ENCODE data around the gene PLEKHA3.
"Not testable (repeated sequence)": the region's sequence is repeated elsewhere in the genome, so short reads cannot be mapped to it uniquely, and the experiment has no call there.

The PLEKHA3 gene

DNA sequence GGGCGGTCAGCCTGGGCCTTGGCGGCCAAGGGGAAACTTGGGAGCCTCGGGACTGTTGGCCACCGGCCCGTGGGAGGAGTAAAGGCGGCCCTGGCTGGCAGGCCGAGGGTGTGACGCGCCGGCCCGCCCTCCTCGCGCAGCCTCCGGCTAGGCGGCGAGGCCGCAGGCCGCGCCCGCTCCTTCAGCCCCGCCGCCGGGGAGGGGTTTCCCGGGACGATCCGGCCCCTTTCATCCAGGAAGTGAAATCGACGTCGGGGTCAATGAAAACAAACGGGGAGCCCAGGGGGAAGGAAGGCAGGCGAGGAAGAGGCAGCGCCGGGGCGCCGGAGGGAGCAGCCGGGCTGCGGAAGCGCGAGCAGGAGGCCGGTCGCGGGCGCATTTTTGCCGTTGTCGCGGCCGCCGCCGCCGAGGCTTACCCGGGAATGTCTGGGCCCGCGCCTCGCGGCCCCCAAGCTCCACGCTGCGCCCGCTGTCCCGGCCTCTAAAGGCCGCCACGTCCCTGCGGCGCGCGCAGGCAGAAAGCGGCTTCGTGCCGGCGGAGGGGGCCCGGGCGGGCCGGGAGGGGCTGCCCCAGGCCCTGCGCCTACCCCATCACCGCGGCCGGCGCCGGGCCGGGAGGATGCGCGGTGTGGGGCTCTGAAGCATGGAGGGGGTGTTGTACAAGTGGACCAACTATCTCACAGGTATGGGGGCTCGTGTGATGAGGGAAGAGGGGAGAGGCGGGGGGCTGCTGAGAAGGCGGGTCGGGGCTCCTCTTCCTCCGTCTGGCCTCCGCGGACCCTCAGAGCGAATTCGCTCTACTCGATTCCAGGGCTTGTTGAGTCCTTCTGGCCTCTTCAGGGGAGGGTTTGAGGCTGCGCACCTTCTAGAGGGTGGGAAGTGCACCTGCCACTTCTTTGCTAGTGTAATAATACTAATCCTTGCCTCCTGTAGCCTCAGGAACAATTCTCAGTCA is at the start of gene PLEKHA3:
PLEKHA3 (plus strand) TSS at position 231 of the 955 bp plus-strand sequence; CDS start at position 644, 413 bp downstream.
- Mint-ChIP-seq H3K27me3 (no peaks in the 10 kb centered on the region), H3K27ac (peak within 1 kb of the TSS; percentile 97), H3K36me3 (ENCODE audit: low read depth) (peaks cover 7% of the 10 kb centered on the region), H3K4me1 (ENCODE audit: low read depth) (peaks cover 51% of the 10 kb centered on the region), H3K9me3 (no peaks in the 10 kb centered on the region), H3K4me3 (peak within 1 kb of the TSS; percentile 99)

DNA sequence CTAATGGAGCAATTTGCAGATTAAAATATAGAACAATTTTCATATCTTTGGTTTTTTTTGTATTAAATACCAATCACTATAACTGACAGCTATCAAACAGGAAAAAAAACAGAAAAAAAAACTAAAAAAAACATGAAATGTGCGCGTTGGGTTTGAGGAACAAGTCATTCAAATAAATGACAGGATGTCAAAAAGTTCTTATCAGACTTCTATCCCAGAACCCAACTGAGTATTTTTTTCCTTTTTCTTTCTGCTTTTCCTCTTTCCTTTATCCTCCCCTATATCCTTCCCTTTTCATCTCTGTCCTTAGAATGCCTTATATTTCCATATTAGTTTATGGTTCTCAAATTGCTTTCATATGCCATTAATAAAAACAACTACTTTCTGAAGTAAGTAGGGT is 43.6 kb upstream of the PLEKHA3 start:
- H3K27me3 Mint-ChIP-seq = no peaks in the 10 kb centered on the region
- H3K9me3 Mint-ChIP-seq = no peaks in the 10 kb centered on the region
- no peak overlapping the region for H3K27ac Mint-ChIP-seq
- peaks cover 78% of the 10 kb centered on the region for H3K36me3 Mint-ChIP-seq (ENCODE audit: low read depth)
- H3K4me1 Mint-ChIP-seq (ENCODE audit: low read depth) = no peaks in the 10 kb centered on the region
- no peak overlapping the region for H3K4me3 Mint-ChIP-seq

DNA sequence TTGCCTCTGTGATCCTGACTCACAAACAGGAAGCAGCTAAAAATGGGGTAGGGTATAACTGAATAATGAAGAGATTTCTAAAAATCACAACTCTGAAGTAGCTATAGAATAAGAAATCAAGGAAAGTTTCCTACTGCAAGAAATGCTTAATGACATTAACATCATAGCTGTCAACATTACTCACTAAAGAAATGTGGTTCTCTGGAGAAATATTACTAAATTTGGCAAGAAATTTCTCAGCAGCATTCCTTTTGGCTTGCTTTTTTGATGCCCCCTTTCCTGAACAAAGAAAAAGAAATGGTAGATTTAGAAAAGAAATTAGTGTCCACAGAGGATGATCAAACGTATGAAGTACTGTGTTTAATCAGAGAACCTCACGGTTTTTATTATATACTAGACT is 38.8 kb upstream of the PLEKHA3 start:
- Mint-ChIP-seq H3K27me3 (no peaks in the 10 kb centered on the region), H3K27ac (no peak overlapping the region), H3K4me3 (no peak overlapping the region), H3K9me3 (no peaks in the 10 kb centered on the region), H3K4me1 (ENCODE audit: low read depth) (no peaks in the 10 kb centered on the region), H3K36me3 (ENCODE audit: low read depth) (peaks cover 75% of the 10 kb centered on the region)

DNA sequence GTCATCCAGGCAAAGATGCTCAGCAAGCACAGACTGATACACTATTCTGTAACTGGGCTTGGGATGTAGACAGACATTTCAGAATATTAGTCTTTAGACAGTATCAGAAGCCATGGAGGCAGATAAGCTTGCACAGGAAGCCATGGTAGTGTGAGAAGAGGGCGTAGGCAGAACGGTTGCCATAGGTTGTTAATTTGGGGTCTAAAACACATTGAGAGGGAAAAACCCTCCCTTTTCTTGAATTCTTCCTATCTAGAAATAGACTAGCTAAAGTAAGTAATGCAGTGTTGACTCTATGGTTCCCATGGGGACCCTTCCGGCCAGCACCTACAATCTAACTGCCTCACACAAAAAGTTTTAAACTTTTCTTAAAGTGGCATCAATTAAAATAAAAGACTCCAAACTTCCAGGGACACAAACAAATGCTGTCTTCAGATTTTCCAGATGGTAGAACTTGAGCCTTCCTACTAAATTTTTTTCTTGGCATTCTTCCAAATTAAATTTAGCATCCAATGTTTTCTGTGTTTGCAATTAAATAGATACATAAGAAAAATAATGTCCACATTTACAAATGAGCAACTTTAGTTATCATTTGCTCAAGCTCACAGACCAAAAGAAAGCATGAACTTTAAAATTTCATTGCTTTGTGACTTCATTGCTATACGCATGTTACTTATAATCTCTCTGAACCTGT is 31.1 kb upstream of the PLEKHA3 start:
- Mint-ChIP-seq H3K4me3 (peak overlapping the region; percentile 86), H3K4me1 (ENCODE audit: low read depth) (peaks cover 34% of the 10 kb centered on the region), H3K36me3 (ENCODE audit: low read depth) (peaks cover 38% of the 10 kb centered on the region), H3K27me3 (no peaks in the 10 kb centered on the region), H3K27ac (peak overlapping the region; percentile 10), H3K9me3 (no peaks in the 10 kb centered on the region)

DNA sequence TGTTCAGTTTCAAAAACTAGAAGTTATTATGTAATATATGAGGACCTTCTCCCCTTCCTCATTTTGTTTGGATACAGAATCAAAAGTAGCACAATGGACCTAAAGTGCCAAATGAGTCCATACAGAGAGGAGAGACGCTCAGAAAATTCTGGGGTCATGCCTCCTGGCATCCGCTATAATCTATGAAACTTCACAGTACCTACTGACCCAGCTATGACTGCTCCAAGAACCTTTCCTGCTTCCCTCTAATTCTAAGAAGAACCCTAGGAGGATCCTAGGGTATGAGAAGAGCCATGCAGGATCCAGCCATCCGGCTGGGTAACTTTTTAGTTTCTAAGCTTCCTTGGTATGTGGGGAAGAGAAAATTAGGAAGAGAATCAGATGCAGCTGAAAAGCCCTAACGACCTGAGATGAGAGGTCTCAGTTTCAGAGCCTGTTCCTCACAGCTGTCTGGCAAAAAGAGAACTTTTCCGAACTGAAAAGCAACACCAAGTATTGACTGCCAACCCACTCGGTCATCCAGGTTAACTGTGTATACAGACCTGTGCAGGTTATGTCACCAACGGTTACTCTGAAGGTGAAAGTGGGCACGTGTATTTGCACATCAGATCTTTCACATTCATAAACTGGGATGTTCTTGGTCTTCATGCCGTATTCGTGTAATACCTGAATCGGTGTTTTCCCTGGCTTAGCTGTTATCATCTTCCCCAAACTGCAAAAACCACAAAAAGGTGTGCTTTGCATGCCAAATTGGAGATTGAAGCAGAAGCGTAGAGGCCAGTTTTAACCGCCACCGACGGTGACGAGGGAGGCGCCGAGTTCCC is 30.3 kb upstream of the PLEKHA3 start:
- Mint-ChIP-seq H3K27ac (peak overlapping the region; percentile 89), H3K9me3 (no peaks in the 10 kb centered on the region), H3K36me3 (ENCODE audit: low read depth) (peaks cover 30% of the 10 kb centered on the region), H3K27me3 (no peaks in the 10 kb centered on the region), H3K4me1 (ENCODE audit: low read depth) (peaks cover 34% of the 10 kb centered on the region), H3K4me3 (peak overlapping the region; percentile 86)

DNA sequence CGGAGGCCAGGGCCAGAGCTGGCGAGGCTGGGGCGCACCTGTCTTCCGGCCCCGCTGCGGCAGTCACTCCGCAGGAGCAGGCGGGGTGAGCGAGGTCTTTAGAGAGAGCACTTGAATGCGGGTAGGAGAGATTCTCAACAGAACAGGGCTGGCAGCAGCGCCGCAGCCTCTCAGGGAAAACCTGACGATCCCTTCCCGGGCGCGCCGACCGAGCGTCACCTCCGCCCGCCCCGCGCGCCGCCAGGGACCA is 29.8 kb upstream of the PLEKHA3 start:
- Mint-ChIP-seq H3K4me1 (ENCODE audit: low read depth) (peaks cover 34% of the 10 kb centered on the region), H3K27ac (peak overlapping the region; percentile 89), H3K36me3 (ENCODE audit: low read depth) (peaks cover 25% of the 10 kb centered on the region), H3K4me3 (peak overlapping the region; percentile 86), H3K9me3 (no peaks in the 10 kb centered on the region), H3K27me3 (no peaks in the 10 kb centered on the region)

DNA sequence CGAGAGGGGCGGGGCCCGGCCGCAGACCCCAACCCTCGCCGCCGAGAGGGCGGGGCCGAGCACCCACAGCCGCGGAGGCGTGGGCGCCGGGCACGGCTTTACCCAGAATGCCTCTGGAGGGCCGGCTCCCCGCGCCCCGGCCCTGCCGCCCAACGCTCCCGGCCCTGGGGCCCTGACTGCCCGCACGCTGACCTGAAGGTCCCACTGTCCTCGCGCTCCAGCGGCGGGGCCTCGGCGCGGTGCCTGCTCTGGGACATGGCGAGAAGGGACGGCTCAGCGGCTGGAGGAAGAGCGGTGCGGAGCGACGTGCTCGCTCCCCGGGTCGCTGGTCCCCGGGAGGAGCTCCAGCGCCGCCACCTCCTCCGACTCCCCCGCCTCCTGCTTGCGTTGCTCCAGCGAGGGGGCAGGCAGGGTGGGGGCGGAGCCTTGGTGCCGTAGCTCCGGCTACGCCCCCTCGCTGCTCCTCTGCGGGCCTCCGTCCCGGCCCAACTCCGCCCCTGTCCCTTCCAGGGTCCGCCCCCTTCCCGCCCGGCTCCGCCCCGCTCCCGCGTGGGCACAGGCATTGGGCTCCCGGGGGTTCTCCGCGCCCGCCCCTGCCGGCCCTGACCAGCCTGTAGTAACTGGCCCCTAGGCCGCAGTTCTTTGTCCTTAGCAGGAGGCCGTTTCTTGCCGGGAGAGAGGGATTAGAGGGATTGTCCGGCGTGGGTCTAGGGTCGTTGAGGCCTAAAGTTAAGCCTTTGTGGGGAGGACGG is 29.3 kb upstream of the PLEKHA3 start, which contains the start of the genes PJVK and PRKRA:
PJVK (plus strand) TSS at position 605 of the 752 bp plus-strand sequence. CDS start 2,032 bp downstream, outside the sequence.
PRKRA (minus strand) TSS at position 402 of the 752 bp plus-strand sequence; CDS start at position 257, 145 bp downstream.
- Mint-ChIP-seq H3K27ac (peak within 1 kb of the TSS; percentile 99), H3K4me3 (peak within 1 kb of the TSS; percentile 94), H3K36me3 (ENCODE audit: low read depth) (peaks cover 23% of the 10 kb centered on the region), H3K9me3 (no peaks in the 10 kb centered on the region), H3K27me3 (no peaks in the 10 kb centered on the region), H3K4me1 (ENCODE audit: low read depth) (peaks cover 34% of the 10 kb centered on the region)

DNA sequence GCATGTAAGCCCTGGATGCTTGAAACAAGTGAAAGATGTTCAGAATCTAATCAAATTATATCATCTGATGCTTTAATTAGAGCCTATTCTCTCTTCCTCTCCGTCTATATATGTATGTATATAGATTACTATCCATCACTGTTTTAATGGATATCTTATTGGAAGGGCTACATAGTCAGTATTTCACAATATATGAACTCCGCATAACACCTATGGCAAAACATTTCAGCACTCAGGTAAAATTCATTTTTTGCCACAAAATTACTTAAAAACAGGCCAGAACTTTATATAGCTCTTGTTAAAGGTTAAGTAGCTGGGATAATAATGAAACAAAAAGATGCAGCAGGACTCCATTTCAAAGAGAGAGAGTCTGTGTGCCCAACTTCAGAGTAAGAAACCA is 27.9 kb upstream of the PLEKHA3 start:
- Mint-ChIP-seq H3K36me3 (ENCODE audit: low read depth) (peaks cover 13% of the 10 kb centered on the region), H3K9me3 (no peaks in the 10 kb centered on the region), H3K27ac (no peak overlapping the region), H3K4me1 (ENCODE audit: low read depth) (peaks cover 34% of the 10 kb centered on the region), H3K4me3 (peak overlapping the region; percentile 94), H3K27me3 (no peaks in the 10 kb centered on the region)

DNA sequence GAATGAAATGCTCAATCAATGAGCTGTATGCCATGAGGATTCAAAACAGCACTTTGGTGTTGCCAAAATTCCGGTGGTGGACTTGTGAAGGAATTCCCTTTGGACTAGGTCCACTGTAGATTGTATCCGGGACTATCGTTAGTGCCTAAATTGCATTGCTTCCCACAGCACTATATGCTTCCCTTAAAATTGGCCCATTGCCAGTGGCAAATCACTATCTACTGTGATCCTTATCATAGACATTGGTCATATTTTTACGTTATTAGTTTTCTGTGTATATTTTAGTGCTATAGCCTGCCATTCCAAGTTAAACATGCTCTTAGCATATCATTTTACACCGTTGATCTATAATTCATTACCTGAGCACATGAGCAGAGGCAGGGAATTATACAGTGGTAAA is 27.4 kb upstream of the PLEKHA3 start:
- H3K27me3 Mint-ChIP-seq = no peaks in the 10 kb centered on the region
- no peaks in the 10 kb centered on the region for H3K9me3 Mint-ChIP-seq
- no peak overlapping the region for H3K27ac Mint-ChIP-seq
- H3K36me3 Mint-ChIP-seq (ENCODE audit: low read depth) = peaks cover 9% of the 10 kb centered on the region
- H3K4me1 Mint-ChIP-seq (ENCODE audit: low read depth) = peaks cover 33% of the 10 kb centered on the region
- no peak overlapping the region for H3K4me3 Mint-ChIP-seq

DNA sequence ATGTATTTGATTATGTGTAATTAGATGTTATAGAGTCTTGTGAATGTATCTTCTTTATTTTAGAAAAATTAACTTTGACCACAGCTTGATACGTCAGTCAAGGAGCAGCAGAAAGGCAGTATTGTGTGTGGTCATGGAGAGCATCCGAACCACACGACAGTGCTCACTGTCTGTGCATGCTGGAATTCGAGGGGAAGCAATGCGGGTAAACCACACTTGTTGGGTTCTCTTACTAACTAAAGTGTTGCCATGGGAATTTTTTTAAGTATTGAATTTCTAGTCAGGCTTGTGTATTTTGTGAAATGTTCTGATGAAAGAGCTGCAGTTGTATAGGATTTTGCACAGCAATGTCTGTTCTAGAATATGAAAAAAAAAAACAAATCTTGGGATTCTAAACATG is 24.3 kb upstream of the PLEKHA3 start:
- no peak overlapping the region for H3K4me3 Mint-ChIP-seq
- no peak overlapping the region for H3K27ac Mint-ChIP-seq
- H3K27me3 Mint-ChIP-seq = no peaks in the 10 kb centered on the region

DNA sequence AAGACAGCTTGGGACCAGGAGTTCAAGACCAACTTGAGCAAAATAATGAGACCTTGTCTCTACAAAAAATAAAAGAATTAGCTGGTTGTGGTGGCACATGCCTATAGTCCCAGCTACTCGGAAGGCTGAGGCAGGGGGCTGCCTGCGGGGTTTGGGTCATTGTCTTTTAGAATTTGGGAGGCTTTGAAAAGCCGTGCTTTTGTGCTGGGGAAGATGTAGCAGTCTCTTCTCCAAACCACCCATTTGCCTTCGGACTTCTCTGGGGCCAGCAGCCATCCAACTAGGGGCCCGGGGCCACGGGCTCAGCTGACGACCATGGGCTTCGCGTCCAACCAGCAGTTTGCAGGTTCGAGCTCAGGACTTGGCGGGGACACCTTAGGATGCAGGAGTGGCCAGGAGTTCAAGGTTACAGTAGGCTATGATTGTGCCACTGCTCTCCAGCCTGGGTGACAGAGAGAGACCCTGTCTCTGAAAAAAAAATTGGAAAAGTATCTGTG is 22.8 kb upstream of the PLEKHA3 start:
- H3K27ac Mint-ChIP-seq = no peak overlapping the region
- H3K9me3 Mint-ChIP-seq = no peaks in the 10 kb centered on the region
- no peaks in the 10 kb centered on the region for H3K27me3 Mint-ChIP-seq
- no peak overlapping the region for H3K4me3 Mint-ChIP-seq
- H3K4me1 Mint-ChIP-seq (ENCODE audit: low read depth) = peaks cover 1% of the 10 kb centered on the region
- H3K36me3 Mint-ChIP-seq (ENCODE audit: low read depth) = no peaks in the 10 kb centered on the region

More for the DNA sequence above, 24.3 kb upstream of the PLEKHA3 start:
- Mint-ChIP-seq H3K4me1 (ENCODE audit: low read depth) (peaks cover 8% of the 10 kb centered on the region), H3K36me3 (ENCODE audit: low read depth) (no peaks in the 10 kb centered on the region), H3K9me3 (no peaks in the 10 kb centered on the region)

DNA sequence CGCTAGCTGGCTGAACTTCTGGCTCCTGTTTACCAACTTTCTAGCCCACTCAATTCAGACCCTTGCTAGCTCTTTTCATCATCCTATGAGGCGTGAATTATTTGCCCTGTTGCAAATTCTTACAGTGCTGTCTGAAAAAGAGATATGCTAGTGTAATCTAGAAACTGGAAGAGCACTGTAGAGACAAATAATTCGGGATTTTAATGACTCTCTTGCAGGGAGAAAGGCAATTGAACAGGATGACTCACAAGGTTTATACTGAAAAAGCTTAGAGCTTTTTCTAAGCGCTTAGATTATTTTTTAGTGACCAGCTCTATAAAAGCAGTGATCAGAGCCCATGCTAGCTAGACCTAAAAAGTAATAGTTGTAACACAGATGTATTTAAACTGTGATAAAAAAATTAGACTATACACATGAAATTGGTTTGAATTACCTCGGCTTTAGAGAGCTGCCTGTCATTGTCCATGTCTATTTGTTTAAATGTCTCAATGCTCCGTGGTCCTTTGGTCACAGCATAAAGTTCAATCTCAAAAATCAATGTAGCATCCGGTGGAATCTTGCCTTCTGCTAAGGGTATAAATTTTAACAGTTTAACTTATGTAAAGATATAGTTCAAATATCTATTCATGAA is 10.9 kb upstream of the PLEKHA3 start:
- H3K36me3 Mint-ChIP-seq (ENCODE audit: low read depth) = peaks cover 11% of the 10 kb centered on the region
- H3K27me3 Mint-ChIP-seq = no peaks in the 10 kb centered on the region
- no peaks in the 10 kb centered on the region for H3K9me3 Mint-ChIP-seq
- H3K4me3 Mint-ChIP-seq = no peak overlapping the region
- H3K27ac Mint-ChIP-seq = no peak overlapping the region
- H3K4me1 Mint-ChIP-seq (ENCODE audit: low read depth) = no peaks in the 10 kb centered on the region

DNA sequence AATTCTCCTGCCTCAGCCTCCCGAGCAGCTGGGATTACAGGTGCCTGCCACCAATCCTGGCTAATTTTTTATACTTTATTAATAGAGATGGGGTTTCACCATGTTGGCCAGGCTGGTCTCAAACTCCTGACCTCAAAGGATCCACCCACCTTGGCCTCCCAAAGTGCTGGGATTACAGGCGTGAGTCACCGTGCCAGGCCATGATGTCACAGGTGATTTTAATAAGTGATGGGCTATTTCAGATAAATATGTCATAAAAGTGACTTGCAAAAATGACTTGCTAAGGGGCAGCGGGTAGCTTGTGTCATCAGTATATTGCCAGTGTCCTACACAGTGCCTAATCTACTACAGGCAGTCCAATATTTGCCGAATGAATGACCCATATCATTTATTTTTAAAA is 8.9 kb upstream of the PLEKHA3 start:
- not testable (repeated sequence) for H3K9me3 Mint-ChIP-seq; H3K4me3 Mint-ChIP-seq; H3K27me3 Mint-ChIP-seq; H3K27ac Mint-ChIP-seq; H3K4me1 Mint-ChIP-seq (ENCODE audit: low read depth); H3K36me3 Mint-ChIP-seq (ENCODE audit: low read depth)

DNA sequence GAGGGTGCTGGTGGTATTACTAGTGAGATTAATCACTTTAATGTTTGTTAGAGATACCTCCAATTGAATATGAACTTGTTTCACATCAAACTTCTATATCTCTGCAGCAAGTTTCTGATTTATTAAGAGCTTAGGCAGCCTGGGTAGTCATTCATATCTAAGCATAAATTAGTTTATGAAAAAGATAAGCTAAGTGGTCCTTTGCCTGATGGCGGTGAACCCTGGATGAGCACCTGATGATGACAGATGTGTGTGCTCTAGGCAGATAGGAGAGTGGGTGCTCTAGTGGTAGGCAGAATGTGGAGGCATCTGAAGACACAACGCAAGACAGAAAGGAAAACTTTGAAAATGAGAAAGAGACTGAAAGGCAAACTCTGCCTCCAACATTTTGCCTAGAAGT is 6.9 kb upstream of the PLEKHA3 start:
- no peaks in the 10 kb centered on the region for H3K27me3 Mint-ChIP-seq
- H3K4me3 Mint-ChIP-seq = no peak overlapping the region
- no peaks in the 10 kb centered on the region for H3K36me3 Mint-ChIP-seq (ENCODE audit: low read depth)
- H3K9me3 Mint-ChIP-seq = no peaks in the 10 kb centered on the region
- no peak overlapping the region for H3K27ac Mint-ChIP-seq
- peaks cover 11% of the 10 kb centered on the region for H3K4me1 Mint-ChIP-seq (ENCODE audit: low read depth)
